H1 (cell line): ENCODE data around the gene RNF145. TPM values are rescaled to one million over a fixed set of nuclear protein-coding genes. Genes with fewer than 3 reads are reported as not detected.

Experiments
- CTCF ChIA-PET: fragments of 300-600 bp; sonication (Branson Sonifier 250); formaldehyde crosslinking; loops from one replicate; lab custom pipeline; 2021; ENCODE audit not compliant: partially characterized antibody; lab: Charles Lee
- POLR2A ChIA-PET: fragments of 300-600 bp; sonication (Branson Sonifier 250); formaldehyde crosslinking; loops from one replicate; lab custom pipeline; 2021; ENCODE audit warnings: inconsistent platforms; ENCODE audit not compliant: partially characterized antibody; lab: Charles Lee
- DNase-seq, 2 experiments: peaks; one replicate each; pipeline versions ENCODE4 v3.0.0 to v3.0.0-alpha.2; 2010 to 2022; ENCODE audit warnings: low spot score in 2 of 2, low read depth in 1 of 2, mixed read lengths in 1 of 2
- FAIRE-seq: peaks from 2 replicates; lab custom pipeline; 2011; peaks lifted over from hg19 to GRCh38; lab: Jason Lieb, UNC
- H2AFZ ChIP-seq: 2 replicates; pipeline ENCODE4 v1.8.1; 2012; ENCODE audit warnings: low read length, inconsistent platforms
- H2AK5ac ChIP-seq: 2 replicates; pipeline ENCODE4 v1.6.1; 2013; ENCODE audit warnings: low read depth, low read length
- H2BK120ac ChIP-seq: replicated peaks from 2 replicates; pipeline ENCODE3; 2013; ENCODE audit warnings: low read depth, low read length, inconsistent platforms
- H2BK12ac ChIP-seq: 2 replicates; pipeline ENCODE4 v1.6.1; 2013; ENCODE audit warnings: low read depth, low read length
- H2BK15ac ChIP-seq: 2 replicates; pipeline ENCODE4 v1.6.1; 2013; ENCODE audit warnings: low read length
- H2BK20ac ChIP-seq: 2 replicates; pipeline ENCODE4 v1.6.1; 2013; ENCODE audit warnings: low read length
- H2BK5ac ChIP-seq: 2 replicates; pipeline ENCODE4 v1.6.1; 2013; ENCODE audit warnings: low read depth, low read length
- H3K14ac ChIP-seq: 2 replicates; pipeline ENCODE4 v1.6.1; 2013; ENCODE audit warnings: inconsistent platforms; ENCODE audit not compliant: insufficient read length
- H3K18ac ChIP-seq: 2 replicates; pipeline ENCODE4 v1.6.1; 2013; ENCODE audit warnings: low read length; ENCODE audit errors: extremely low read depth
- H3K23ac ChIP-seq: 2 replicates; pipeline ENCODE4 v1.6.1; 2013; ENCODE audit warnings: inconsistent platforms; ENCODE audit not compliant: insufficient read length
- H3K23me2 ChIP-seq: 2 replicates; pipeline ENCODE4 v1.6.1; 2013; ENCODE audit warnings: low read depth, low read length
- H3K27ac ChIP-seq: 2 replicates; pipeline ENCODE4 v1.6.1; 2011; ENCODE audit warnings: low read depth, low read length, inconsistent platforms
- H3K27me3 ChIP-seq, 4 experiments: replicated peaks in 1 of 4; 1 replicate in 1 of 4; 2 replicates in 3 of 4; pipeline versions ENCODE4 v1.6.1 to v1.8.1; 2011 to 2013; ENCODE audit warnings: low read length in 3 of 4, mild to moderate bottlenecking in 3 of 4, inconsistent platforms in 2 of 4, mixed read lengths in 2 of 4, moderate library complexity in 1 of 4; ENCODE audit not compliant: control insufficient read depth in 3 of 4, insufficient read depth in 3 of 4; ENCODE audit errors: extremely low read depth in 1 of 4
- H3K36me3 ChIP-seq, 4 experiments: 2 replicates each; pipeline versions ENCODE4 v1.6.1 to v1.8.1; 2011 to 2013; ENCODE audit warnings: mild to moderate bottlenecking in 4 of 4, low read length in 3 of 4, moderate library complexity in 2 of 4, control low read depth in 1 of 4, inconsistent platforms in 1 of 4; ENCODE audit not compliant: insufficient read depth in 4 of 4, control insufficient read depth in 2 of 4
- H3K4ac ChIP-seq: replicated peaks from 2 replicates; pipeline ENCODE3; 2013; ENCODE audit warnings: low read length, low read depth, mixed read lengths, inconsistent platforms; ENCODE audit not compliant: insufficient read length
- H3K4me1 ChIP-seq, 4 experiments: replicated peaks in 1 of 4; 1 replicate in 1 of 4; 2 replicates in 3 of 4; pipeline versions ENCODE4 v1.6.1 to v1.8.1; 2011 to 2013; ENCODE audit warnings: low read length in 3 of 4, inconsistent platforms in 2 of 4, mixed read lengths in 1 of 4; ENCODE audit not compliant: insufficient read depth in 4 of 4, control insufficient read depth in 3 of 4
- H3K4me2 ChIP-seq, 2 experiments: 2 replicates each; pipeline versions ENCODE4 v1.6.1 to v1.8.1; 2011 to 2013; ENCODE audit warnings: low read depth in 2 of 2, low read length in 2 of 2, control low read depth in 1 of 2, inconsistent platforms in 1 of 2, mild to moderate bottlenecking in 1 of 2; ENCODE audit not compliant: insufficient read depth in 1 of 2
- H3K4me3 ChIP-seq, 4 experiments: fragments of 200-600, 300-600 bp in 1 of 4; sonication (generic), shearing (Covaris generic), sonication (Bioruptor Twin) in 1 of 4; 2 replicates each; pipeline versions ENCODE4 v1.5.1 to v1.8.1; 2011 to 2016; ENCODE audit warnings: low read length in 4 of 4, low read depth in 3 of 4, control low read depth in 2 of 4, inconsistent platforms in 2 of 4, mild to moderate bottlenecking in 2 of 4, mixed read lengths in 1 of 4, moderate library complexity in 1 of 4; ENCODE audit not compliant: insufficient read depth in 2 of 4; ENCODE audit errors: extremely low read depth in 1 of 4
- H3K56ac ChIP-seq: replicated peaks from 2 replicates; pipeline ENCODE3; 2013; ENCODE audit warnings: low read depth, mild to moderate bottlenecking, mixed read lengths, low read length, inconsistent platforms; ENCODE audit not compliant: insufficient read length
- H3K79me1 ChIP-seq: 2 replicates; pipeline ENCODE4 v1.6.1; 2013; ENCODE audit warnings: low read depth, low read length, control low read depth
- H3K79me2 ChIP-seq, 2 experiments: 2 replicates each; pipeline versions ENCODE4 v1.6.1 to v1.8.1; 2012 to 2013; ENCODE audit warnings: low read length in 2 of 2, mild to moderate bottlenecking in 2 of 2, inconsistent platforms in 1 of 2; ENCODE audit not compliant: insufficient read depth in 2 of 2, control insufficient read depth in 1 of 2
- H3K9ac ChIP-seq, 4 experiments: replicated peaks in 1 of 4; 1 replicate in 1 of 4; 2 replicates in 3 of 4; pipeline versions ENCODE4 v1.6.1 to v1.8.1; 2011 to 2013; ENCODE audit warnings: low read depth in 3 of 4, low read length in 3 of 4, control low read depth in 2 of 4, mild to moderate bottlenecking in 2 of 4, moderate library complexity in 2 of 4, inconsistent platforms in 1 of 4; ENCODE audit errors: extremely low read depth in 1 of 4
- H3K9me3 ChIP-seq, 2 experiments: 2 replicates each; pipeline versions ENCODE4 v1.6.1 to v1.8.1; 2012 to 2013; ENCODE audit warnings: mild to moderate bottlenecking in 2 of 2, moderate library complexity in 2 of 2, control low read depth in 1 of 2, inconsistent platforms in 1 of 2, low read depth in 1 of 2, low read length in 1 of 2, mixed read lengths in 1 of 2; ENCODE audit not compliant: insufficient read depth in 2 of 2
- H4K20me1 ChIP-seq, 2 experiments: replicated peaks in 1 of 2; 2 replicates each; pipeline versions ENCODE3 to v1.8.1; 2011 to 2013; ENCODE audit warnings: inconsistent platforms in 2 of 2, low read length in 2 of 2, mild to moderate bottlenecking in 1 of 2; ENCODE audit not compliant: insufficient read depth in 2 of 2, control insufficient read depth in 1 of 2
- H4K5ac ChIP-seq: 2 replicates; pipeline ENCODE4 v1.6.1; 2013; ENCODE audit warnings: low read length, low read depth, mixed read lengths, inconsistent platforms; ENCODE audit not compliant: insufficient read length
- H4K8ac ChIP-seq: 2 replicates; pipeline ENCODE4 v1.8.0; 2013; ENCODE audit warnings: mild to moderate bottlenecking, moderate library complexity, low read length, inconsistent platforms; ENCODE audit not compliant: insufficient read depth; ENCODE audit errors: extremely low read depth
- H4K91ac ChIP-seq: replicated peaks from 2 replicates; pipeline ENCODE3; 2013; ENCODE audit warnings: low read length, mixed read lengths, inconsistent platforms; ENCODE audit not compliant: insufficient read length
- CBX5 ChIP-seq: fragments of 300-800, 300-1000 bp; sonication (generic); IDR thresholded peaks from 2 replicates; pipeline ENCODE4 v1.7.1; 2016; ENCODE audit warnings: antibody characterized with exemption, low read length, low read depth
- CHD2 ChIP-seq: IDR thresholded peaks from 2 replicates; pipeline ENCODE4 v1.6.1; 2012; ENCODE audit warnings: low read length, improper control_type of control experiment
- CTCF ChIP-seq, 3 experiments: IDR thresholded peaks; 1 replicate in 2 of 3; 2 replicates in 1 of 3; pipeline versions ENCODE4 v1.5.1 to v1.6.1; 2011; ENCODE audit warnings: low read length in 3 of 3, mild to moderate bottlenecking in 3 of 3, inconsistent platforms in 2 of 3, low read depth in 1 of 3, moderate library complexity in 1 of 3; ENCODE audit not compliant: insufficient read depth in 1 of 3; ENCODE audit errors: control extremely low read depth in 1 of 3
- HDAC2 ChIP-seq, 2 experiments: fragments of 300-600 bp in 1 of 2; sonication (generic) in 1 of 2; IDR thresholded peaks; 2 replicates each; pipeline ENCODE4 v1.6.1; 2011 to 2012; ENCODE audit warnings: low read depth in 2 of 2, low read length in 2 of 2, mild to moderate bottlenecking in 2 of 2, moderate library complexity in 2 of 2, borderline replicate concordance in 1 of 2, inconsistent platforms in 1 of 2
- POLR2A ChIP-seq, 2 experiments: IDR thresholded peaks; 1 replicate in 1 of 2; 2 replicates in 1 of 2; pipeline ENCODE4 v1.6.1; 2011; ENCODE audit warnings: low read depth in 2 of 2, low read length in 2 of 2, mild to moderate bottlenecking in 2 of 2; ENCODE audit errors: control extremely low read depth in 1 of 2
- POLR2AphosphoS5 ChIP-seq: IDR thresholded peaks from 2 replicates; pipeline ENCODE4 v1.6.1; 2011; ENCODE audit warnings: low read depth, low read length
- RNF2 ChIP-seq: fragments of 200-900, 300-1000 bp; sonication (generic); IDR thresholded peaks from 2 replicates; pipeline ENCODE4 v1.7.1; 2016; ENCODE audit warnings: borderline replicate concordance, low read depth, mild to moderate bottlenecking, antibody characterized with exemption, low read length; ENCODE audit not compliant: poor library complexity, severe bottlenecking; ENCODE audit errors: missing control alignments
- RXRA ChIP-seq: IDR thresholded peaks from 2 replicates; pipeline ENCODE4 v1.6.1; 2011; ENCODE audit warnings: low read depth, mild to moderate bottlenecking, low read length, moderate library complexity; ENCODE audit not compliant: insufficient read depth
- SRF ChIP-seq: IDR thresholded peaks from 2 replicates; pipeline ENCODE4 v1.6.1; 2011; ENCODE audit warnings: mild to moderate bottlenecking, low read depth, low read length, moderate library complexity
- TAF7 ChIP-seq: optimal IDR thresholded peaks from 2 replicates; pipeline ENCODE3; 2011; ENCODE audit warnings: low read depth, mild to moderate bottlenecking, inconsistent platforms, low read length, moderate library complexity, borderline replicate concordance
- TBP ChIP-seq: IDR thresholded peaks from 2 replicates; pipeline ENCODE4 v1.6.1; 2011; ENCODE audit warnings: low read depth, low read length, improper control_type of control experiment
- TCF12 ChIP-seq: IDR thresholded peaks from 2 replicates; pipeline ENCODE4 v1.6.1; 2011; ENCODE audit warnings: low read depth, mild to moderate bottlenecking, low read length
- WGBS, 2 experiments: shearing (Covaris generic) in 1 of 2; methylation state at CpG; one replicate each; pipeline versions ENCODE4 v1.1.6 to v1.1.7; 2013 to 2015; ENCODE audit warnings: low lambda C conversion rate in 2 of 2, mixed read lengths in 2 of 2, inconsistent platforms in 1 of 2, low coverage in 1 of 2, missing lambda C conversion rate in 1 of 2; ENCODE audit not compliant: insufficient replicate concordance in 2 of 2, insufficient coverage in 1 of 2, insufficient read length in 1 of 2; ENCODE audit errors: extremely low coverage in 1 of 2, missing lambda C conversion rate in 1 of 2; 5-methylcytosine and 5-hydroxymethylcytosine counted together
- polyA plus RNA-seq, 7 experiments: library from polyadenylated mRNA; depleted of rRNA in 3 of 7; stranded (reverse) in 5 of 7; unstranded in 2 of 7; fragments of >200 nt in 5 of 7; fragments of 200-250 nt in 2 of 7; gene quantifications; 1 replicate in 5 of 7; 2 replicates in 1 of 7; 4 replicates in 1 of 7; pipeline versions ENCODE4 v1.2.1 to v1.2.3, GENCODE V29; 2011 to 2013; ENCODE audit warnings: missing spikeins in 2 of 7, mixed read lengths in 2 of 7
- total RNA-seq: library from RNA; stranded (reverse); fragmentation: NEBNext Ultra II Directional; extraction: Animal tissue kit (Norgen Biotek cat#: 25700); gene quantifications from 2 replicates; pipeline ENCODE4 v1.2.1, GENCODE V29; 2021

RNF145 gene
- total and polyA plus RNA-seq, 2 of the 8 experiments (the other 6 are each of a cell fraction or from before 2014, with no cell fraction given): 34.2 to 72.5 TPM

- H3K23me2 ChIP-seq: no peaks in the 10 kb centered on the region
- DNase-seq (no peak), FAIRE-seq (no peak)
- H3K27ac ChIP-seq: no peak overlapping the region
- H3K18ac ChIP-seq: no peak overlapping the region
- H4K91ac ChIP-seq: no peak overlapping the region
- H3K4me3 ChIP-seq: no peak overlapping the region
- POLR2A ChIA-PET: no interaction called here
- H3K14ac ChIP-seq: no peak overlapping the region
- no peaks in the 10 kb centered on the region for H3K79me2 ChIP-seq
- no peaks in the 10 kb centered on the region for H3K9me3 ChIP-seq
- H2BK12ac ChIP-seq: no peak overlapping the region
- no peaks in the 10 kb centered on the region for H3K79me1 ChIP-seq
- WGBS, 2 experiments: 90% methylated on average over 7 of the region's 7 CpGs; no CpG with 5 or more reads in 1 of the 2 experiments
- no peak overlapping the region for H4K5ac ChIP-seq
- CTCF ChIA-PET: interaction anchor here (0.7 to 1.0 kb wide), 2 partner anchors 16 to 803 kb away, joined by 3 read pairs; no protein-coding TSS in a partner anchor
- no peak overlapping the region for H3K9ac ChIP-seq
- H2BK5ac ChIP-seq: no peak overlapping the region
- H2AFZ ChIP-seq: no peak overlapping the region
- no peak overlapping the region for H2BK120ac ChIP-seq
- no peaks in the 10 kb centered on the region for H3K4me1 ChIP-seq
- H3K4ac ChIP-seq: no peak overlapping the region
- no peak overlapping the region for H4K8ac ChIP-seq
- H2BK20ac ChIP-seq: no peak overlapping the region
- no peak overlapping the region for H3K4me2 ChIP-seq
- H3K36me3 ChIP-seq: no peaks in the 10 kb centered on the region
- no peak overlapping the region for H2AK5ac ChIP-seq
- H3K56ac ChIP-seq: no peak overlapping the region
- H4K20me1 ChIP-seq: peaks cover 0 to 2% of the 10 kb centered on the region in 2 experiments
- H3K27me3 ChIP-seq: no peaks in the 10 kb centered on the region
- no peak overlapping the region for H2BK15ac ChIP-seq
- no peak overlapping the region for H3K23ac ChIP-seq
- TF ChIP-seq CTCF (IDR thresholded peaks at IDR 0.05; ENCODE audit: control extremely low read depth in 1 of 3, insufficient read depth in 1 of 3, low read depth in 1 of 3, low read length in 3 of 3) (no peak), POLR2AphosphoS5 (no peak), SRF (no peak), RXRA (no peak), CBX5 (no peak), POLR2A (IDR thresholded peaks at IDR 0.05; ENCODE audit: control extremely low read depth in 1 of 2, low read depth in 2 of 2, low read length in 2 of 2) (no peak), CHD2 (no peak), HDAC2 (IDR thresholded peaks at IDR 0.05; ENCODE audit: borderline replicate concordance in 1 of 2, low read depth in 2 of 2, low read length in 2 of 2) (no peak), TBP (no peak), TAF7 (no peak), RNF2 (no peak), TCF12 (no peak)
These were observed 60.3 kb downstream of the RNF145 start for GRCh38 chr5:159149085-159149484.
